ENCODE data around the gene LYL1. TPM values are rescaled to one million over a fixed set of nuclear protein-coding genes. Genes with fewer than 3 reads are reported as not detected.
A peak's percentile ranks its signal among the peaks of the same experiment; 100 is the strongest.

The LYL1 gene
- total and polyA plus RNA-seq, 9 of the 15 experiments (the other 6 are each of a cell fraction or from before 2014, with no cell fraction given): 1.3 to 266 (median 34.0) TPM

- TF ChIP-seq FOXK1 (CRISPR knock-in tag; IDR thresholded peaks at IDR 0.05; ENCODE audit: borderline replicate concordance) (peak; percentile 58; the same call in 1 of the 2 replicates), SMARCA4 (IDR thresholded peaks at IDR 0.05) (peak; percentile 34; the same call in 1 of the 2 replicates), EP400 (IDR thresholded peaks at IDR 0.05) (peak; percentile 93), ZNF277 (CRISPR knock-in tag; IDR thresholded peaks at IDR 0.05; ENCODE audit: borderline replicate concordance) (no peak), CREM (IDR thresholded peaks at IDR 0.05; ENCODE audit: low read depth) (peak; percentile 77; the same call in 1 of the 2 replicates), SMARCE1 (IDR thresholded peaks at IDR 0.05) (0 out of 2 replicates have a peak, but pooled peaks have one; percentile 21), ILK (tag; IDR thresholded peaks at IDR 0.05; ENCODE audit: borderline replicate concordance, low read depth) (no peak), RBM39 (optimal IDR thresholded peaks at IDR 0.05; ENCODE audit: low read depth, low read length) (peak; percentile 35), ZNF444 (CRISPR knock-in tag; IDR thresholded peaks at IDR 0.05) (no peak), ZNF217 (CRISPR knock-in tag; IDR thresholded peaks at IDR 0.05) (no peak), RHOXF2B (CRISPR knock-in tag; conservative IDR thresholded peaks at IDR 0.05) (no peak), PKNOX1 (IDR thresholded peaks at IDR 0.05) (peak; percentile 50), ZNF3 (CRISPR knock-in tag; IDR thresholded peaks at IDR 0.05) (no peak), ZBTB43 (CRISPR knock-in tag; IDR thresholded peaks at IDR 0.05) (0 out of 2 replicates have a peak, but pooled peaks have one; percentile 34), MAX (CRISPR knock-in tag; IDR thresholded peaks at IDR 0.05) (peak; percentile 99), TCF3 (CRISPR knock-in tag; IDR thresholded peaks at IDR 0.05) (0 out of 2 replicates have a peak, but pooled peaks have one; percentile 9), HOXB6 (CRISPR knock-in tag; IDR thresholded peaks at IDR 0.05; ENCODE audit: borderline replicate concordance) (no peak), CEBPB (tag; IDR thresholded peaks at IDR 0.05) (peak; percentile 38; the same call in 1 of the 2 replicates), ARID4B (CRISPR knock-in tag; IDR thresholded peaks at IDR 0.05) (peak; percentile 100)
These were observed 13.9 kb upstream of the LYL1 start, which contains the start of gene TRMT1 (continued) for GRCh38 chr19:13116282-13117175.

Measured in K562 (cell line).